Dermis blood vessel endothelial cell (primary cell): ENCODE measurements around the gene GIPC1. TPM values are rescaled to one million over a fixed set of nuclear protein-coding genes. Genes with fewer than 3 reads are reported as not detected.

Experiments used
- DNase-seq: peaks from one replicate; pipeline ENCODE4 v3.0.0; 2010
- total RNA-seq: library from RNA; depleted of rRNA; stranded (reverse); fragments of >200 nt; gene quantifications from 2 replicates; pipeline ENCODE4 v1.2.3, GENCODE V29; 2014

Gene GIPC1
- total RNA-seq, 1 donor from 2014 or later: 182 TPM

GRCh38 chr19:14434543-14435319 is 61.2 kb downstream of the GIPC1 start:
- DNase-seq: peak; percentile 81

GRCh38 chr19:14433554-14434501 is 62.1 kb downstream of the GIPC1 start:
- peak; percentile 27 for DNase-seq

- DNase-seq: peak; percentile 50
Measured at GRCh38 chr19:14432791-14433553, 63.0 kb downstream of the GIPC1 start, which contains the start of gene PKN1. PKN1 (plus strand) TSS chr19:14433306; CDS start chr19:14433522, 216 bp downstream.

- no peak for DNase-seq
Measured at GRCh38 chr19:14430712-14431111, 65.2 kb downstream of the GIPC1 start.

GRCh38 chr19:14428882-14429416 is 67.0 kb downstream of the GIPC1 start:
- DNase-seq: no peak

Other genes starting within 250 kb of the GIPC1 start
- gene ADGRE5, start 114.7 kb downstream of the GIPC1 start, total RNA-seq: 5.3 and 12.7 TPM in 2 replicates
- 104 and 123 TPM in 2 replicates for gene DDX39A, start 76.8 kb downstream of the GIPC1 start, total RNA-seq
- 282 and 439 TPM in 2 replicates for gene PKN1, start 62.8 kb downstream of the GIPC1 start, total RNA-seq
- 0.17 and 0.42 TPM in 2 replicates for gene PTGER1, start 20.8 kb downstream of the GIPC1 start, total RNA-seq
- gene DNAJB1, start 22.3 kb upstream of the GIPC1 start, total RNA-seq: 29.5 and 39.5 TPM in 2 replicates
- 17.0 and 25.5 TPM in 2 replicates for gene TECR, start 33.5 kb upstream of the GIPC1 start, total RNA-seq
- 199 and 268 TPM in 2 replicates for gene NDUFB7, start 75.9 kb upstream of the GIPC1 start, total RNA-seq
- gene CLEC17A, start 87.0 kb upstream of the GIPC1 start, total RNA-seq: not detected in 2 replicates
- not detected in 2 replicates for gene ADGRE3, start 178.7 kb upstream of the GIPC1 start, total RNA-seq
- gene ZNF333, start 193.9 kb upstream of the GIPC1 start, total RNA-seq: 6.6 and 16.2 TPM in 2 replicates